GM18951 (cell line): ENCODE results near the gene TNC.

Source experiments
- POLR2A ChIP-seq: IDR thresholded peaks from 4 replicates; pipeline ENCODE4 v1.6.1; 2011; ENCODE audit warnings: mild to moderate bottlenecking; ENCODE audit not compliant: insufficient read length, insufficient read depth; ENCODE audit errors: extremely low read depth
- in situ Hi-C: fragments of 300-500 bp; cut with MboI; formaldehyde crosslinking; loops from one replicate; pipeline ENCODE4 v1.12.0; 2022; ENCODE audit warnings: low sequenced_read_pairs, mixed read lengths, inconsistent platforms; ENCODE audit not compliant: unreplicated experiment

TNC gene

GRCh38 chr9:114990901-114991300 is 127.1 kb downstream of the TNC start:
- no peak for TF ChIP-seq POLR2A
- in situ Hi-C loops = no loop called here

DNA sequence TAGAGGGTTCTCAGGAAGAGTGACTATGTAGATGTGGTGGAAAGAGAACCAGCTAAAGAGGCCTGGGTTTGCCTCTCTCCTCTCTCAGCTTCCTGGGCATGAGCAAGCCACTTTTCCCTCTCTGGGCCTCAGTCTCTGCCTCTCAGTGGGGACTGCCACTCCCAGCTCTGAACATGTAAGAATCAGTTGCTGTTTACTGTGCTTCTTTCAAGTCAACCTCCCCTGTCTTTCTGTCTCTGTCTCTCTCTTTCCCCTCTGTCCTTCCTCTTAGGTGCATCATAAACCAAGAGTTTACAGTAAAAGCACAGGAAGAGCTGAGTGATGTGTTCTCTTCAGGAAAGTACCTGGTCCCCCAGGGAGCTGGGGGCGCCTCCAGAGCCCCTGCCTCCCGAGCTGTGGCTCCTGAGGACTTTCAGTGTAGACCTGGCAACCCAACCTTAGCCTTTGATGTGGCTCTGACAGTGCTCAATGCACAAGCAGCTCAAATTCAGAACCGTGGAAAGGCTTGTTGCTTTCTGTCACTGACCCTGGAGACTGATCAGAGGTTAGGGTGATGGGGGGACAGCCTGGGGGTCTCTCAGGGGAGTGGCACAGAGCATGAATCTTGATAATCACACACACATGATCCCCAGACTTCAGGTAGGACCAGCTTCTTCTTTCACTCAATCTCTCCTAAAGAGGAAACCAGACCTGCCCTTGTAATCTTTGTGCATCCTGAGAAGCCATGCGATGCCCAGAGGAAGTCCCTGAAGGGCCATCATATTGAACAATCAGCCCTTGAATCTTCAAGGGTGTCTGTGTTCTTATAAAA is 128.2 kb downstream of the TNC start:
- in situ Hi-C loops = no loop called here
- no peak for TF ChIP-seq POLR2A

- in situ Hi-C loops = no loop called here
- TF ChIP-seq POLR2A = no peak
Measured at GRCh38 chr9:114988962-114989599, 128.9 kb downstream of the TNC start.

GRCh38 chr9:114987116-114987515 is 130.8 kb downstream of the TNC start:
- TF ChIP-seq POLR2A = no peak

DNA sequence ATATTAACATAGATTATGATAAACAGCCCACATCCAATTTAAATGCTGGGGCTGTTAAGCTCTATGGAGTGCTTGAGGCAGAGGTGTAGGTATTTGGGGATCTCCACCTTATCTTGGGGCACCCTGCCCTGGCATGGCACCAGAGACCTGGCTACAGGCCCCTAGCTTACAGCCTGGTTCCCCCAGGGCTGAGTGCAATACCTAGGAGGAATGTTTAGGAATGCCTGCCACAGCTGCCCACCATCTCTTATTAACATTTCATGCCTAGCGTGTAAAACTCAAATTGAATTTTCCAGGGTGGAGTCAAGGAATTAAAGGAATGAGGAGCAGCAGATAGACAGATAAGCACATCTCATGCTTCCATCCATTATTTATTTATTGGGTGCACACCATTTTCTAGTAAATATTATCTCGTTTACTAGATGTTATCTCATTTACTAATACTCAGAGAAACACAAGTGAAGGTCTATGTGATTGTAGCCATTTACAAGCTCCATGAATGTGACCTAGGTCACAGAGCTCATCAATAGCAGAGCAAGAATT is 131.9 kb downstream of the TNC start:
- in situ Hi-C loops = no loop called here
- no peak for TF ChIP-seq POLR2A

More at GRCh38 chr9:114987116-114987515, 130.8 kb downstream of the TNC start:
- in situ Hi-C loops = no loop called here

GRCh38 chr9:114981063-114981462 is 136.9 kb downstream of the TNC start:
- TF ChIP-seq POLR2A = no peak
- in situ Hi-C loops = no loop called here

DNA sequence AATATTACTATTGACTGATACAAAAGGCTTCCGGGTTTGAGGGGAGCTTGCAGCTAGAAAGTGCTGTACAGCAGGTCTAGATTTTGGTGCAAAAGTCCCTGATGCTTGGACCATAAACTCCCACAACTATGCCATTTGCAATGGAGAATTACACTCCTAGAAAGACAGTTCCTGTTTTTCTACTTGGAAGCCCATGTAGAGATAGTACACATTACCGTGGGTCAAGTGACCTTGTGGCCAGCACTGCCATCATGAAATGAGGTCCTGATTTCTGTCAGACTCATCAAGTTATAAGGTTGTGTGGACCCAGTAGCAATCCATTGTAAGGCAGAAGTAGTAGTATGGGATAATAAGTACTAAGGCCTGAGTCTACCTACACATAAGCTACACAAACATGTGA is 144.7 kb downstream of the TNC start:
- no peak for TF ChIP-seq POLR2A
- in situ Hi-C loops = no loop called here

- in situ Hi-C loops = no loop called here
- no peak for TF ChIP-seq POLR2A
Measured at GRCh38 chr9:114972510-114973136, 145.3 kb downstream of the TNC start.
